Measurements from ENCODE around the gene ENPP3. TPM values are rescaled to one million over a fixed set of nuclear protein-coding genes. Genes with fewer than 3 reads are reported as not detected.

The ENPP3 gene
- total RNA-seq, 1 experiment from 2014 or later = 0.15 TPM

DNA sequence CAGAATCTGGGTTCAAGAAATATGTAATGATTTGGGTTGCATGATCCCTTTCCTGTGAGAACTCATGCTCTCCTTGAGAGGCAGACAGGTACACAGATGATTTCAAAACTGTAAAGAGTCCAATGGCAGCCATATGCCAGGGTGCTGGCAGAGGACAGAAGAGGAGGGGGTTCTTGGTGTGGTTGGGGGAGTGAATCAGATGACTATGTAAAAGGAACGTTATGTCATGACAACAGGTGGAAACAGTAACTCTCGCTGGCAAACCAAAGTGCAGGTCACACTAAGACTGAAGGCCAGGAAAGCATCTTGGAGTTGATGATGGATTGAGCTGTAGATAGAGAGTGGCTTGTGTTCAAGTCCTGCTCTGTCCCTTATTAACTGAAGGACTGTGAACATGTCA, 43.8 kb downstream of the ENPP3 start:
- Mint-ChIP-seq H3K36me3 (ENCODE audit: insufficient read depth in 1 of 3, low read depth in 3 of 3) (no peaks in the 10 kb centered on the region; a peak in 1 of 7 replicates), H3K27me3 (ENCODE audit: low read depth) (peaks cover 2% of the 10 kb centered on the region; the same call in 1 of the 2 replicates), H3K4me3 (no peak overlapping the region), H3K27ac (no peak overlapping the region), H3K4me1 (peaks cover 5 to 8% of the 10 kb centered on the region in 2 experiments; a peak in 3 of 4 replicates), H3K9me3 (no peaks in the 10 kb centered on the region)
- no peak overlapping the region for H3K23ac ChIP-seq (ENCODE audit: insufficient read length, low read depth, low read length)
- no peak overlapping the region for H2AFZ ChIP-seq (ENCODE audit: low read length)
- no peaks in the 10 kb centered on the region for H3K79me1 ChIP-seq (ENCODE audit: insufficient read depth, low read depth, low read length, poor library complexity, severe bottlenecking)
- no peaks in the 10 kb centered on the region for H3K23me2 ChIP-seq (ENCODE audit: insufficient read length, low read depth, low read length, poor library complexity, severe bottlenecking)
- no peak overlapping the region for H3K14ac ChIP-seq (ENCODE audit: insufficient read depth, low read length)
- no peak overlapping the region for H4K8ac ChIP-seq (replicated peaks; ENCODE audit: insufficient read length, low read depth, low read length)
- H3K79me2 ChIP-seq (ENCODE audit: insufficient read depth, low read length) = no peaks in the 10 kb centered on the region
- H2BK15ac ChIP-seq (ENCODE audit: low read depth, low read length) = no peak overlapping the region
- H2BK20ac ChIP-seq (ENCODE audit: low read depth, low read length, poor library complexity, severe bottlenecking) = no peak overlapping the region
- H3K4me2 ChIP-seq (ENCODE audit: insufficient read depth, insufficient read length, low read length) = no peak overlapping the region
- no peak overlapping the region for H3K56ac ChIP-seq (ENCODE audit: insufficient read length, low read depth, low read length)
- no peaks in the 10 kb centered on the region for H3K9me3 ChIP-seq (ENCODE audit: control insufficient read depth, low read depth, low read length)
- TF ChIP-seq, protein P1, sequence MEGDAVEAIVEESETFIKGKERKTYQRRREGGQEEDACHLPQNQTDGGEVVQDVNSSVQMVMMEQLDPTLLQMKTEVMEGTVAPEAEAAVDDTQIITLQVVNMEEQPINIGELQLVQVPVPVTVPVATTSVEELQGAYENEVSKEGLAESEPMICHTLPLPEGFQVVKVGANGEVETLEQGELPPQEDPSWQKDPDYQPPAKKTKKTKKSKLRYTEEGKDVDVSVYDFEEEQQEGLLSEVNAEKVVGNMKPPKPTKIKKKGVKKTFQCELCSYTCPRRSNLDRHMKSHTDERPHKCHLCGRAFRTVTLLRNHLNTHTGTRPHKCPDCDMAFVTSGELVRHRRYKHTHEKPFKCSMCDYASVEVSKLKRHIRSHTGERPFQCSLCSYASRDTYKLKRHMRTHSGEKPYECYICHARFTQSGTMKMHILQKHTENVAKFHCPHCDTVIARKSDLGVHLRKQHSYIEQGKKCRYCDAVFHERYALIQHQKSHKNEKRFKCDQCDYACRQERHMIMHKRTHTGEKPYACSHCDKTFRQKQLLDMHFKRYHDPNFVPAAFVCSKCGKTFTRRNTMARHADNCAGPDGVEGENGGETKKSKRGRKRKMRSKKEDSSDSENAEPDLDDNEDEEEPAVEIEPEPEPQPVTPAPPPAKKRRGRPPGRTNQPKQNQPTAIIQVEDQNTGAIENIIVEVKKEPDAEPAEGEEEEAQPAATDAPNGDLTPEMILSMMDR (conservative IDR thresholded peaks at IDR 0.05) = no peak
- WGBS (ENCODE audit: extremely low coverage, insufficient read length, low lambda C conversion rate) = no CpG with 5 or more reads among the region's 2 CpGs
- H2AK5ac ChIP-seq (ENCODE audit: insufficient read length, low read length) = no peak overlapping the region
- no peak overlapping the region for H3K27ac ChIP-seq (ENCODE audit: insufficient read length, low read depth, low read length)
- no peak overlapping the region for H4K5ac ChIP-seq (ENCODE audit: insufficient read length, low read depth, low read length)
- no peak overlapping the region for H3T11ph ChIP-seq (ENCODE audit: low read length)
- no peak overlapping the region for H3K18ac ChIP-seq (ENCODE audit: insufficient read length, low read depth, low read length)
- no peak overlapping the region for H2BK5ac ChIP-seq (ENCODE audit: insufficient read length, low read length)
- H2BK12ac ChIP-seq (ENCODE audit: insufficient read length, low read depth, low read length) = no peak overlapping the region
- H3K4me1 ChIP-seq (ENCODE audit: insufficient read depth, low read length) = no peaks in the 10 kb centered on the region
- H4K20me1 ChIP-seq (ENCODE audit: control insufficient read depth, insufficient read depth, insufficient read length) = no peaks in the 10 kb centered on the region
- DNase-seq = no peak
- H3K4ac ChIP-seq (ENCODE audit: low read depth, low read length) = no peak overlapping the region
- H4K91ac ChIP-seq (ENCODE audit: insufficient read length, low read depth, low read length) = no peak overlapping the region
- H3K27me3 ChIP-seq (ENCODE audit: insufficient read depth, low read length) = no peaks in the 10 kb centered on the region
- no peak overlapping the region for H2BK120ac ChIP-seq (ENCODE audit: low read depth, low read length, poor library complexity, severe bottlenecking)
- no peak overlapping the region for H3K9ac ChIP-seq (ENCODE audit: extremely low read depth, insufficient read length, low read length)

All from H9 (cell line).